Small intestine (tissue), 7 donors: ENCODE data around the gene TCAP. TPM values are rescaled to one million over a fixed set of nuclear protein-coding genes. Genes with fewer than 3 reads are reported as not detected.
A peak's percentile ranks its signal among the peaks of the same experiment; 100 is the strongest.

Experiments used
- DNase-seq, 2 donors: peaks; one replicate each; pipeline versions ENCODE4 v3.0.0 to v3.0.0-alpha.2; 2013
- FAIRE-seq: peaks from 2 replicates; lab custom pipeline; 2012; peaks lifted over from hg19 to GRCh38; lab: Jason Lieb, UNC
- H3K27ac ChIP-seq, 3 donors: one replicate each; pipeline ENCODE4 v1.5.1; 2013; ENCODE audit warnings: low read length in 2 of 3, mild to moderate bottlenecking in 2 of 3, control low read depth in 1 of 3, inconsistent platforms in 1 of 3, low read depth in 1 of 3, moderate library complexity in 1 of 3
- H3K27me3 ChIP-seq, 3 donors: one replicate each; pipeline ENCODE4 v1.6.1; 2013; ENCODE audit warnings: low read length in 3 of 3, inconsistent platforms in 1 of 3; ENCODE audit not compliant: control insufficient read depth in 3 of 3, insufficient read depth in 3 of 3
- H3K36me3 ChIP-seq, 3 donors: one replicate each; pipeline ENCODE4 v1.6.1; 2013; ENCODE audit warnings: low read length in 3 of 3, inconsistent platforms in 1 of 3, low read depth in 1 of 3, mild to moderate bottlenecking in 1 of 3, moderate library complexity in 1 of 3; ENCODE audit not compliant: control insufficient read depth in 3 of 3, insufficient read depth in 2 of 3
- H3K4me1 ChIP-seq, 3 donors: one replicate each; pipeline ENCODE4 v1.6.1; 2013; ENCODE audit warnings: low read length in 2 of 3, inconsistent platforms in 1 of 3, low read depth in 1 of 3, mild to moderate bottlenecking in 1 of 3, moderate library complexity in 1 of 3; ENCODE audit not compliant: control insufficient read depth in 3 of 3, insufficient read depth in 2 of 3
- H3K4me3 ChIP-seq, 3 donors: one replicate each; pipeline ENCODE4 v1.5.1; 2013; ENCODE audit warnings: low read length in 3 of 3, control low read depth in 1 of 3, inconsistent platforms in 1 of 3, low read depth in 1 of 3, mild to moderate bottlenecking in 1 of 3, moderate library complexity in 1 of 3
- H3K9me3 ChIP-seq, 2 donors: one replicate each; pipeline ENCODE4 v1.6.1; 2013; ENCODE audit warnings: low read depth in 1 of 2, low read length in 1 of 2; ENCODE audit not compliant: control insufficient read depth in 2 of 2, insufficient read depth in 1 of 2
- WGBS, 3 donors: extraction: QIAGEN DNeasy Blood & Tissue Kit; methylation state at CpG; one replicate each; pipeline ENCODE4 v1.1.7; 2013; 5-methylcytosine and 5-hydroxymethylcytosine counted together
- polyA plus RNA-seq, 4 donors: library from polyadenylated mRNA; stranded (reverse) in 3 of 4; unstranded in 1 of 4; fragments of 200-250 nt in 3 of 4; fragments of 120-200 nt in 1 of 4; gene quantifications; one replicate each; pipeline versions ENCODE4 v1.2.1 to v1.2.3, GENCODE V29; 2013
- donor health status: healthy with polysubstance abuse.
- donor health status: control.
- donor health status: control.
- donor health status: Bipolar disorder and iron deficiency.
- donor health status: healthy.

The TCAP gene
- polyA plus RNA-seq, 4 donors, result 0.85 to 27.6 (median 3.8) TPM

DNA sequence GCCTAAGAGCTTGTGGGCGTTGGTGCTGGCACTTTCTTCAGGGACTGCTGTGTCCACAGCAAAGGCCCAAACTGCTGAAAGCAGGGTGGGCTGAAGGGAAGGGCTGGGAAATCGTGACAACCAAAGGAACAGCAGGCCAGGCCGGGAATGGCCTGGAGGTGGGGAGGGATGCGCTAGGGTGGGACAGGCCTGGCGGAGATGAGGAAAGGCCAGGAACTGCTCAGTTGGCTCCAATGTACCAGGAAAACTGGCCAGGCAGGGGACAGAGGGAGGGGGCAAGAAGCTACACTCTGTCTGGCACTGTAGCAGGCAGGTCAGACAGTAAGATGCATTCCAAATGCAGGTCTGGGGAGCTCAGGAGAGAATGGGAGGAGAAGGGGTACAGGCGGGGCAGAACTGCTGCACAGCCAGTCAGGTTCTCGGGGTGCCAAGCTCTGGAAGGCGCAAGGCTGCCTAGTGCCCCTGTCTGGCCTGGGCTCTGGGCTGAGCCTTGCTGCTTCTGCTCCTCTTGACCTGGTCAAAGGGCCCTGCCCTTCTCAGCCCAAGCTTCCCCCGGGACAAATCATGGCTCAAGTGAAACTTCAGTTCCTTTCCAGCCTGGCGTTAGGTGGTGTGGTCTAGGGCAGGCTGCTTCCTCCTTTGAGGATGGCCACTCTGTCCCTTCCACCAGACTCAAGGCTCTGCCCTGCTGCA lies 10.4 kb downstream of the TCAP start:
- WGBS, 3 donors, result 21 to 62% (median 38%) methylated on average over 9 to 10 of the region's 10 CpGs
- H3K4me3 ChIP-seq, result no peak overlapping the region
- no peak for DNase-seq
- no peaks in the 10 kb centered on the region for H3K27me3 ChIP-seq
- peak overlapping the region; percentile 56 to 86 (median 70) for H3K27ac ChIP-seq
- peaks cover 6 to 82% (median 14%) of the 10 kb centered on the region in 3 donors for H3K4me1 ChIP-seq
- no peak for FAIRE-seq
- no peaks in the 10 kb centered on the region for H3K9me3 ChIP-seq
- H3K36me3 ChIP-seq, result peaks cover 0 to 53% (median 0%) of the 10 kb centered on the region in 3 donors

DNA sequence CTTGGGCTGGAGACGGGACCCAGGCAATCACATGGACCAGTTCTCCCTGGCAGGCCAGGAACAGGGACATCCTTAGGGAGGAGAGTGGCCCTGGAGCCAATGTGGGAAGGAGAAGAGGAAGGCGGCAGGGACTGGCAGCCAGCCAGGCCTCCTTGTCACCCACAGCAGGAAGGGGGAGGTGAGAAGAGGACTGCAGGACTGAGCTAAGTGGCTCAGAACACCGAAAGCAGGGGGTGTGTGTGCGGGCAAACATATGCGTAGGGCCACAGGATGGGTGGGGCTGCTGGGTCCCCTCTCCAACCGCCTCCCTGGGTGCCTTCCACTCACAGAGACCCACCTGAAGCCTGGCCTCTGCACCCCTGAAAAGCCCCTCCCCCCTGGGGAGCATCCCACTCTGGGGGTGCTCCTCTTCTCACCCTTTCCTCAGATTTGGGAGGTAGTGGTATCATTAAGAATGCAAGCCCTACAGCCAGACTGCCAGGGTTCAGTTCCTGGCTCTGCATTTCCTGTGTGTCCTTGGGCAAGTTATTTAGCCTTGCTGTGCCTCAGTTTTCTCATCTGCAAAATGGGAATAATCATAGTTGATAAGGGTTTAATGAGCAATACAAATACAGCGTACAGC lies 11.2 kb downstream of the TCAP start:
- H3K36me3 ChIP-seq, result peaks cover 0 to 61% (median 0%) of the 10 kb centered on the region in 3 donors
- no peak overlapping the region for H3K4me3 ChIP-seq
- no peaks in the 10 kb centered on the region for H3K27me3 ChIP-seq
- peaks cover 6 to 89% (median 14%) of the 10 kb centered on the region in 3 donors for H3K4me1 ChIP-seq
- FAIRE-seq, result no peak
- no peaks in the 10 kb centered on the region for H3K9me3 ChIP-seq
- WGBS, 3 donors, result 16 to 43% (median 27%) methylated on average over 7 of the region's 7 CpGs
- peak overlapping the region; percentile 56 to 86 (median 70) for H3K27ac ChIP-seq
- DNase-seq, result peak; percentile 79 to 86

DNA sequence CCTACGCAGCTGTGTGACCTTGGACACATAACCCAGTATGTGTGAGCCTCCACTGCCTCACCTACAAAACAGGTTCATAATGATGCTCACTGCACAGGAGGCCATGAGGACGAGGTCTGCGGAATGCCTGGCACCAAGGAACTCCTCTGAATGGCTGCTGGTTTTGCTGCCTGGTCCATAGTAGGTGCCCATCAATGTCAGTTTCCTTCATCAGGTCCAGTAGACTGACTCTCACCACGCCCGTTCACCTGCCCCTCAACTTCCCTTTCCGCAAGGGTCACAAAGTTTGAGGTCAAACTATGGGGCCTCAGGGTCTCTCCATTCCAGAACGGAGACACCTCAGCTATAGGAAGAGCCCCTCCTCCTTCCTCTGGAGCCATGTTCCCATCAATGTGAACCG lies 11.9 kb downstream of the TCAP start:
- Histone ChIP-seq H3K27me3 (no peaks in the 10 kb centered on the region), H3K36me3 (peaks cover 0 to 65% (median 0%) of the 10 kb centered on the region in 3 donors), H3K4me1 (peaks cover 6 to 83% (median 12%) of the 10 kb centered on the region in 3 donors), H3K4me3 (no peak overlapping the region), H3K9me3 (no peaks in the 10 kb centered on the region), H3K27ac (peak overlapping the region in 2 of 3 donors; percentile 70 to 98)
- DNase-seq (no peak), FAIRE-seq (no peak)
- WGBS, 3 donors, result 73 to 83% (median 77%) methylated on average over 8 of the region's 8 CpGs

DNA sequence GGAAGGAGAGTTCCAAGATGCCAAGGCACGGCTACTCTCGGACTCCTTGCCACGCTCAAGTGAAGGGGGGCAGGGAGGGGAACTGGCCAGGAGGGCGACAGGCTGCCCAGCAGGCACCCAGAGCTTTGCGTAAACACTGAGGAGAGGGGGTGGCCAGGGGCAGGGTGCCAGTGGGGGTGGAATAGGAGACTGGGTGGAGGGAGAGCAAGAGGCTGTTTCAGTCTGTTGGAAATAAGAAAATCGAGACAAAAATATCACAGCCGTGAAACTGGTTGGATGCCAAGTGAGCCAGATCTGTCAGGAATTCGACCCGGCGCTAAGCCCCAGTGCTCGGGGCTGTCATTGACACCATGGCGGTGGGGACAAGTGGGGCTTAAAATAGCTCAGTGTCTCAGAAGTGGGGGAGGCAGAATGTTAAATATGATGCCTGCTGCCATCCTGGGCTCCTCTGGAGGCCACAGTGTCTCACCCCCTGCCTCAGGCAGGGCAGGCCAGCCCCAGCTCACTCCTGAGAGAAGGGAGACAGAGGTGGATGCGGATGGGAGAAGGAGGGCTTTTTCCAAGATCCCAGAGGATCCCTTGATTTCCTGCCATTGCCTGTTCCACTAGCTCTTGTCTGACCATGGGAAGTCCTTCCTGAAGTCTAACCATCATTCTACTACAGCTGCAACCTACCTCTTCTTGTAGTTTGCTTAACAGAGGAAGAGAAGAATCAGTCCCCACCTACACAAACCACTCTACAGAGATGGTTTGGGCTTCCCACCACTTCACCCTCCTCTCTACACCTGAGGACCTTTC lies 12.6 kb downstream of the TCAP start:
- no peaks in the 10 kb centered on the region for H3K27me3 ChIP-seq
- H3K9me3 ChIP-seq, result no peaks in the 10 kb centered on the region
- WGBS, 3 donors, result 57 to 68% (median 58%) methylated on average over 13 of the region's 13 CpGs
- no peak overlapping the region for H3K4me3 ChIP-seq
- no peak for DNase-seq
- no peak for FAIRE-seq
- peak overlapping the region; percentile 86 to 98 (median 92) for H3K27ac ChIP-seq
- H3K36me3 ChIP-seq, result peaks cover 0 to 62% (median 0%) of the 10 kb centered on the region in 3 donors
- peaks cover 6 to 77% (median 12%) of the 10 kb centered on the region in 3 donors for H3K4me1 ChIP-seq

DNA sequence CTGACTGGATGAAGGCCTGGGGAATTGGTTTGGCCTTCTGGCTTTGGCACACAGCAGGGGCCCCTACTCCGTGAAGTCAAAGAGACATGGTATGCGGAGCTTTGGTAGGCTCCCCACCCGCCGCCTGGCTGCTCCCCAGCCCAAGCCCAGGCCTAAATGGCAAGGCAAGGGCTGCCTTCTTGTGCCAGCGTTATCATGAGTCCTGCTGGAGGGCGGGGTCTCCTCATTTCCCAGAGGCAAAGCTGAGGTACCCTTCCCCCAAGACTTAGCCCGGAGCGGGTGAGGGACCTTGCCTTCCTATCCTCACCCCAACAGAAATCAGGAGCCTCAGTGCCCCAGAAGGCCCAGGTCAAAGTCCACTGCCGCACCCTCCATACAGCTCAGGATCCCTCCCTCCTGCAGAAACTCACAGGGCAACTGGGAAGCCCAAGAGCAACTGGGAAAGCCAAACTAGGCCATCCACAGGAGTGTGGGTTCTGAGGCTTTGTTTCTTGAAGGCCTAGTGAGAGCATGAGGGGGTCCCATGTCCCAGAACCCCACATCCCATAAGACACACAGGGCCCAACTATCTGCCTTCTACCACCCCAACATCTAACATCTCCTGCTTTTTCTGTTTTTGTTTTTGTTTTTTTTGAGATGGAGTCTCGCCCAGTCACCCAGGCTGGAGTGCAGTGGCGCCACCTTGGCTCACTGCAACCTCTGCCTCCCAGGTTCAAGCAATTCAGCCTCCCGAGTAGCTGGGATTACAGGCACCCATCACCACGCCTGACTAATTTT lies 13.4 kb downstream of the TCAP start:
- H3K9me3 ChIP-seq, result no peaks in the 10 kb centered on the region
- H3K27ac ChIP-seq, result peak overlapping the region; percentile 86 to 98 (median 93)
- DNase-seq (peak; percentile 97), FAIRE-seq (no peak)
- peaks cover 6 to 77% (median 12%) of the 10 kb centered on the region in 3 donors for H3K4me1 ChIP-seq
- no peak overlapping the region for H3K4me3 ChIP-seq
- 20 to 67% (median 35%) methylated on average over 13 of the region's 13 CpGs for WGBS, 3 donors
- no peaks in the 10 kb centered on the region for H3K27me3 ChIP-seq
- H3K36me3 ChIP-seq, result peaks cover 0 to 68% (median 0%) of the 10 kb centered on the region in 3 donors

DNA sequence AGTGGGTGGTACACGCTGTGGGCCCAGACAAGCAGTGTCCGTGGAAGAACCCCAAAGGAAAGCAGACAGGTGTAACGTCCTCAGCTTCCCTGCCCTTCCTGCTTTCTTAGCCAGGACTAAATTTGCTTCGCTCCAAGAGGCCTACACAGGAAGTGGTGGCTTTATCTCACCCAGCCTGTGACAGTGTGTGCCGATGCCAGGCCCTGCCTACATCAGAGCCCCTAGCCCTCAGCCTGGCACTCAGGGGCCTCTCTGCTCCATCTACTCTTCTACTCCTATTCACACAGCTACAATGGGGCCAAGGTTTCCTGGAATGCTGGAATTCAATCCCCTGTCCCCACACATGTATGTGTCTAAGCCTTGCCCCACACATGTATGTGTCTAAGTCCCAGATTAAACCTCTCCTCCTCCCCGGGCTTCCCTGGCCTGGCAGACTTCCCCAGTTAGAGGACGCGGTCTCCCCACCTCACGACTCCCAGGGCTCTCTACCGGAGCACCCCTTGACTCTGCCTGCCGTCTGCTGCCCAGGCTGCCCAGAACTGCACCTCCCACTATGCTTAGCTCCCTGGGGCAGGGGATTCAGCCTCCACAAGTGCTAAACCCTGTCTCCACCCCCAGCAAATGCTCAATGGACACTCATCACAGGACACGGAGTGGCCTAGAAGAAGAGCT lies 14.5 kb downstream of the TCAP start:
- peaks cover 0 to 68% (median 0%) of the 10 kb centered on the region in 3 donors for H3K36me3 ChIP-seq
- H3K4me1 ChIP-seq, result peaks cover 6 to 66% (median 12%) of the 10 kb centered on the region in 3 donors
- H3K9me3 ChIP-seq, result no peaks in the 10 kb centered on the region
- DNase-seq (peak; percentile 59 to 63), FAIRE-seq (no peak)
- H3K27ac ChIP-seq, result peak overlapping the region; percentile 86 to 98 (median 93)
- H3K4me3 ChIP-seq, result no peak overlapping the region
- 40 to 58% (median 52%) methylated on average over 12 of the region's 12 CpGs for WGBS, 3 donors
- H3K27me3 ChIP-seq, result no peaks in the 10 kb centered on the region

DNA sequence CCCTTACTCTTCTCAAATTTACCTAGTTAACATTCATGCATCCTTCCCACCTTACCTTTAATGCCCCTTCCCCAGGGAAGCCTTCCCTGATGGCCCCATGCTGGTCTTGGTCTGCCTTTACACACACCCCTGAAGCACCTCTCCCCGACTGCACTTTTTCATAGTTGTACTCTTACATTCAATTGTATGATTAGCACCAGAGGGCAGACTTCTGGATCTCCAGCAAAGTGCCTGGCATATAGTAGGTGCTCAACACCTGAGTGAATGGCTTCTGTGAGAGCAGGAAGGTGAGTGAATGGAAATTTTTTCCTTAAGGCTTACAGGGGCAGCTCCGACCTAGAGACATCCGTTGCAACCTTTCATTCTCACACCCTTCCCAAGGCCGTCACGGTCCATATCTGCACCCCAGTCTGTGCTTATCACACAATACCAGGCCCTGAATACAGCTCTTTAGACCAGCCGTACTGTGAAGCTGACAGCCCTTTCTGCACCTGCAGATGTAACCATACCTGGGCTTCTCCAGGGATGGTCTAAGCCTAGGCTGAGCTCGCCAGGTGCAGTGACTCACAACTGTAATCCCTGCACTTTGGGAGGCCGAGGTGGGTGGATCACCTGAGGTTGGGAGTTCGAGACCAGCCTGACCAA lies 18.3 kb downstream of the TCAP start:
- Histone ChIP-seq H3K36me3 (peaks cover 0 to 57% (median 0%) of the 10 kb centered on the region in 3 donors), H3K9me3 (no peaks in the 10 kb centered on the region), H3K27ac (no peak overlapping the region), H3K27me3 (no peaks in the 10 kb centered on the region), H3K4me3 (no peak overlapping the region), H3K4me1 (peaks cover 3 to 35% (median 5%) of the 10 kb centered on the region in 3 donors)
- no peak for DNase-seq
- no peak for FAIRE-seq
- WGBS, 3 donors, result 55 to 85% (median 62%) methylated on average over 9 of the region's 9 CpGs
